Astrocyte of the spinal cord (primary cell): ENCODE data around the gene TFF2.

Experiments used
- DNase-seq: peaks from one replicate; pipeline ENCODE4 v3.0.0; 2011; ENCODE audit warnings: low read depth, low spot score
- H3K4me3 ChIP-seq: 2 replicates; pipeline ENCODE4 v1.5.1; 2011; ENCODE audit warnings: low read depth, mild to moderate bottlenecking, low read length, moderate library complexity
- in situ Hi-C: cut with HindIII; loops from 2 replicates; pipeline ENCODE4 v1.10.0; 2017; ENCODE audit warnings: low sequenced_read_pairs
- TF ChIP-seq, protein P1 (sequence below): IDR thresholded peaks from 2 replicates; pipeline ENCODE4 v1.5.1; 2012; ENCODE audit warnings: low read depth, mild to moderate bottlenecking, low read length, inconsistent platforms

The TFF2 gene

DNA sequence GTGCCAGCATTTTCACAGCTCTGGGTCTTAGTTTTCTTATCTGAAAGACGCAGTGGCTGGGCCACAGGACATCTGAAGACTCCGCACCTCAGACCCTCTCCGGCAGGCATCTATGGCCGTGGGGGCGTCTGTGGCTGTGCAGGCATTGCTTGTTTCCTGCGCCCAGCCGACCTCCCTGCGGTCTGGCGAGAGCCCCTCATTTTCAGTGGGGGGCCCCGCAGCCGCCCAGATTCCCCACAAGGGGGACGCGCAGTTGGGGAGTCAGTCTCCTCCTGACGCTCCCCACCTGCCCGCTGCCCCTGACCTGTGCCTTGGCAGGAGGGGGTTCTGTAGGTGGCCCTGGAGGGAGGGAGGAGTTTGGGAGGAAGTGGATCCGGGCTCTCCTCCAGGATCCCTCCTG, 19.0 kb upstream of the TFF2 start:
- TF ChIP-seq, protein P1, sequence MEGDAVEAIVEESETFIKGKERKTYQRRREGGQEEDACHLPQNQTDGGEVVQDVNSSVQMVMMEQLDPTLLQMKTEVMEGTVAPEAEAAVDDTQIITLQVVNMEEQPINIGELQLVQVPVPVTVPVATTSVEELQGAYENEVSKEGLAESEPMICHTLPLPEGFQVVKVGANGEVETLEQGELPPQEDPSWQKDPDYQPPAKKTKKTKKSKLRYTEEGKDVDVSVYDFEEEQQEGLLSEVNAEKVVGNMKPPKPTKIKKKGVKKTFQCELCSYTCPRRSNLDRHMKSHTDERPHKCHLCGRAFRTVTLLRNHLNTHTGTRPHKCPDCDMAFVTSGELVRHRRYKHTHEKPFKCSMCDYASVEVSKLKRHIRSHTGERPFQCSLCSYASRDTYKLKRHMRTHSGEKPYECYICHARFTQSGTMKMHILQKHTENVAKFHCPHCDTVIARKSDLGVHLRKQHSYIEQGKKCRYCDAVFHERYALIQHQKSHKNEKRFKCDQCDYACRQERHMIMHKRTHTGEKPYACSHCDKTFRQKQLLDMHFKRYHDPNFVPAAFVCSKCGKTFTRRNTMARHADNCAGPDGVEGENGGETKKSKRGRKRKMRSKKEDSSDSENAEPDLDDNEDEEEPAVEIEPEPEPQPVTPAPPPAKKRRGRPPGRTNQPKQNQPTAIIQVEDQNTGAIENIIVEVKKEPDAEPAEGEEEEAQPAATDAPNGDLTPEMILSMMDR, result no peak
- in situ Hi-C loops, result no loop called here
- DNase-seq, result no peak
- H3K4me3 ChIP-seq, result no peak overlapping the region

DNA sequence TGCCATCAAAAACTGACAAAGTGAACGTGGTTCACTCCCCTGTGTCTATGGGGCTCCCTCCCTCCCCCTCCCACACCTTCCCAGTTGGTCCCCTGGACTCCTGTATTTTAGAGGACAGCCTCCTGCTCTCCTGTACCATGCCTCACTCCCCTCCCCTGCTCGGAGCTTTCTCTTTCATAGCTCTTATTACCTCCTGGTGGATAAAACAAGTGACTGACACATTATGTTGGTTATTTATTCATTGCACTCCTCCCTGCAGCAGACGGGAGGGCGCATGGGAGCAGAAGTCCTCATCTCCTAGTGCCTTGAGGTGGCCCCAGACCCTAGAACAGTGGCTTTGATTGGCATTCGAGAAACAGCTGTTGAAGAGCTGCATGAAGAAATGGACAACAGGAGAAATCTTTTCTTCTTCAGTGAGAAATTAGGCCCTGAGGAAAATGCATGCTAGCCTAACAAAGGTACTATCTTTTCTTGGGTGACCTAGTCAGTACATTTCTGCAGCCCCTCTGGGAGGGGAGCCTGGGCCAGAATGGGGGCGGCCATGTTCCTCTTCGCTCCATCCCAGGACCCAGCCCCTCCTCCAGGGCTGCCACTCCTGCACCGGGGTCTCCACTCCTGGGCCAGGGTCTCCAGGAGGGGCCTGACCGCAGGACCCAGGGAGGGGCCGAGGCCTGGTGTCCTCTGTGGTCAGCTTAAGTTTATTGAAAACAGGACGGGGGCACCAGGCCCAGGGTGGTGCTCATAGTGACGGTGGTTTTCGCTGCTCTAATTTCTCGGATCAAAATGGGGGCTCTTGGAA, 16.8 kb upstream of the TFF2 start:
- H3K4me3 ChIP-seq, result no peak overlapping the region
- in situ Hi-C loops, result no loop called here
- DNase-seq, result no peak
- TF ChIP-seq, protein P1, result no peak

DNA sequence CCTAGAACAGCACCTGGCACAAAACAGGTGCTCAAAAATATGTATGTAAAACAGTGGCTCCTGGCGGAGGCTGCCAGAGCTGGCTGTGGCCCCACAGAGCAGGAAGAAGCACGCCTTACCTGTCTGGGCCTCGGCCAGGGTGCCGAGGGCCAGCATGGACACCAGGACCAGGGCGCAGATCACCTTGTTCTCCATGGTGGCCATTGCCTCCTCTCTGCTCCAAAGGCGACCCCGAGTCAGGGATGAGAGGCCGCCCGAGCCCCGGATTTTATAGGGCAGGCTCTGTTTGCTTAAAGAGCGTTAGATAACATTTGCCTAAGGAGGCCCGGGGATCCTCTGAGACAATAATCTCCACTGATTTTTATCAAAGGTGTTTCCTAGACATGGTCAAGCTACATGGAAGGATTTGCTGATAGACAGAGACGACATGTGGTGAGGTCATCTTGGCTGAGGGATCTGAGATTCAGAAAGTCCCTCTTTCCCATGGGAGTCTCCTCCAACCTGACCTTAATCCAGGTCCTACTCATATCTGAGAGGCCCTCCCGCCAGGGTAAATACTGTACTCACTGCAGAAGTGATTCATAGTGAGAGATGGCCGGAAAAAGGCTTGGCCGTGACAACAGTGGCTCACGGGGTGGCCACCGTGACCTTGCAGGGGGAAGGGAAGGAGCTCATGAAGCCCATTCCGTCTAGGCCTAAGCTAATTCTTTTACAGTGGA, 15.7 kb upstream of the TFF2 start, which contains the start of gene TFF1:
Gene TFF1, minus strand, starts transcription at position 244 of the 719 bp plus-strand sequence. Its CDS starts 40 bp downstream, at position 204.
- no peak for DNase-seq
- in situ Hi-C loops, result no loop called here
- no peak within 1 kb of the TSS for H3K4me3 ChIP-seq
- TF ChIP-seq, protein P1, result no peak

DNA sequence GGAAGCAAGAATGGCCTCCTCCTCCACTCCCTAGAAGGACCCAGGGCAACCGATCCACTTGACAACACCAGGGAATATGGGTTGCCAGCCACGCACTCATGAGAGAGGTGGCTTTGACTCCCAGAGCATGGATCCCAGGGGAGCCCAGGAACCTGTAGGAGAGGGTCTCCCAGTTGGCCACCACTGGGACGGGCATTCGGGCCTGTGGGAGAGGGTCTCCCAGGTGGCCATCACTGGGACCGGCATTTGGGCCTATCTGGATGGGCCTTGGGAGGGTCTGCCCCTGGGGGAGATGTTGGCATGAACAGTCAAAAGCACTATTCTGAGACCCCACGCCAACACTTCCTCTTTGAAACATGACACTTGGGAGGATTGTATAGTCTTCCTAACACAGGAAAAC, 15.0 kb upstream of the TFF2 start:
- in situ Hi-C loops, result no loop called here
- DNase-seq, result no peak
- no peak overlapping the region for H3K4me3 ChIP-seq
- TF ChIP-seq, protein P1, result no peak

GRCh38 chr21:42364304-42364865, 13.6 kb upstream of the TFF2 start:
- DNase-seq, result no peak
- H3K4me3 ChIP-seq, result no peak overlapping the region
- TF ChIP-seq, protein P1, result no peak
- in situ Hi-C loops, result no loop called here

DNA sequence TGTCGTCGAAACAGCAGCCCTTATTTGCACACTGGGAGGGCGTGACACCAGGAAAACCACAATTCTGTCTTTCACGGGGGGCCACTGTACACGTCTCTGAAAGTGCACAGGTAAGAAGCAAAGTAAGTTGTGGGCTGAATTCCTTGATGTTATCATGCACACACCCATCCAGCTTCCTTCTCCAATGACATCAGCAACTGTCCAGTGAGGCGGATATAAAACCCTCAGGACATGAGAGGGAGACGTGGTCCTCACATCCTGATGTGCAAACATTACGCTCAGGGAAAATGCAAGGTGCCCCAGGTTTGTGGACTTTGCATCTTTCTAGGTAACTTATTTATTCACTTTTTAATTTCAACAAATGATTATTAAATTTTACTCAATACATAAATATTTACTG, 12.5 kb upstream of the TFF2 start:
- TF ChIP-seq, protein P1, result no peak

More for the DNA sequence above, 12.5 kb upstream of the TFF2 start:
- no peak overlapping the region for H3K4me3 ChIP-seq
- DNase-seq, result no peak
- in situ Hi-C loops, result no loop called here
